OCI-LY3 (cell line): ENCODE results near the gene CHRM5.
"Not testable (repeated sequence)": the region's sequence is repeated elsewhere in the genome, so short reads cannot be mapped to it uniquely, and the experiment has no call there.

Experiments
- H2AFZ ChIP-seq: fragments of 200-600, 300-600 bp; shearing (Covaris generic); 2 replicates; pipeline ENCODE4 v1.6.0; 2014; ENCODE audit warnings: antibody characterized with exemption, low read depth, low read length
- H3K27ac ChIP-seq: fragments of 200-600, 300-600 bp; sonication (generic); 2 replicates; pipeline ENCODE4 v1.5.1; 2014; ENCODE audit warnings: mild to moderate bottlenecking, low read length, moderate library complexity, mixed read lengths
- H3K27me3 ChIP-seq: fragments of 200-600, 300-600 bp; sonication (generic); 2 replicates; pipeline ENCODE4 v1.6.1; 2014; ENCODE audit warnings: low read depth, low read length, mixed read lengths
- H3K36me3 ChIP-seq: fragments of 200-600, 300-600 bp; sonication (generic); replicated peaks from 2 replicates; pipeline ENCODE3; 2014; ENCODE audit warnings: low read depth, low read length, mixed read lengths
- H3K4me1 ChIP-seq: fragments of 300-600, 200-600 bp; sonication (generic); 2 replicates; pipeline ENCODE4 v1.6.1; 2014; ENCODE audit warnings: low read length, mixed read lengths
- H3K4me2 ChIP-seq: fragments of 200-600, 300-600 bp; sonication (generic); 2 replicates; pipeline ENCODE4 v1.6.1; 2014; ENCODE audit warnings: low read length, mixed read lengths
- H3K4me3 ChIP-seq: fragments of 300-600, 200-600 bp; sonication (generic); 2 replicates; pipeline ENCODE4 v1.5.1; 2014; ENCODE audit warnings: antibody characterized with exemption, mild to moderate bottlenecking, low read length, moderate library complexity
- H3K79me2 ChIP-seq: fragments of 300-600, 200-600 bp; shearing (Covaris generic); 2 replicates; pipeline ENCODE4 v1.6.1; 2014; ENCODE audit warnings: mild to moderate bottlenecking, low read length, mixed read lengths
- H3K9ac ChIP-seq: fragments of 300-600, 200-600 bp; shearing (Covaris generic); 2 replicates; pipeline ENCODE4 v1.6.0; 2014; ENCODE audit warnings: mild to moderate bottlenecking, low read length, moderate library complexity
- H3K9me3 ChIP-seq: fragments of 200-600, 300-600 bp; shearing (Covaris generic); 2 replicates; pipeline ENCODE4 v1.6.1; 2014; ENCODE audit warnings: low read length, mixed read lengths; ENCODE audit not compliant: insufficient read depth
- H4K20me1 ChIP-seq: fragments of 200-600, 300-600 bp; sonication (generic); 2 replicates; pipeline ENCODE4 v1.6.1; 2016; ENCODE audit warnings: low read length, mixed read lengths; ENCODE audit not compliant: insufficient read depth
- CTCF ChIP-seq: fragments of 200-600, 300-600 bp; sonication (generic); IDR thresholded peaks from 2 replicates; pipeline ENCODE4 v1.5.1; 2014; ENCODE audit warnings: antibody characterized with exemption, low read length, low read depth
- EZH2phosphoT487 ChIP-seq: fragments of 200-600 bp; shearing (Covaris generic); IDR thresholded peaks from 2 replicates; pipeline ENCODE4 v1.6.1; 2018; ENCODE audit warnings: antibody characterized with exemption, mixed run types, low read depth

CHRM5 gene

GRCh38 chr15:34018021-34018645 is 49.8 kb downstream of the CHRM5 start:
- Histone ChIP-seq H3K9me3 (no peaks in the 10 kb centered on the region), H3K4me2 (no peak overlapping the region), H4K20me1 (no peaks in the 10 kb centered on the region), H3K9ac (no peak overlapping the region), H3K4me1 (no peaks in the 10 kb centered on the region), H3K36me3 (no peaks in the 10 kb centered on the region), H3K27ac (no peak overlapping the region), H3K4me3 (no peak overlapping the region), H3K27me3 (no peaks in the 10 kb centered on the region), H2AFZ (no peak overlapping the region), H3K79me2 (no peaks in the 10 kb centered on the region; the same call in 1 of the 2 replicates)
- TF ChIP-seq CTCF (no peak), EZH2phosphoT487 (no peak)

GRCh38 chr15:34018738-34019137 is 50.4 kb downstream of the CHRM5 start:
- H3K27ac ChIP-seq, H3K4me2 ChIP-seq, H3K4me1 ChIP-seq, H3K36me3 ChIP-seq, H3K4me3 ChIP-seq, H3K27me3 ChIP-seq, H4K20me1 ChIP-seq, H3K9ac ChIP-seq, H2AFZ ChIP-seq, H3K9me3 ChIP-seq, H3K79me2 ChIP-seq: not testable (repeated sequence)

GRCh38 chr15:34019369-34019990 is 51.2 kb downstream of the CHRM5 start:
- TF ChIP-seq CTCF (no peak), EZH2phosphoT487 (no peak)
- H3K36me3 ChIP-seq: no peaks in the 10 kb centered on the region
- H3K9ac ChIP-seq: no peak overlapping the region
- no peaks in the 10 kb centered on the region for H3K4me1 ChIP-seq
- H3K79me2 ChIP-seq: no peaks in the 10 kb centered on the region
- H4K20me1 ChIP-seq: no peaks in the 10 kb centered on the region
- H2AFZ ChIP-seq: no peak overlapping the region
- H3K27me3 ChIP-seq: no peaks in the 10 kb centered on the region
- H3K27ac ChIP-seq: no peak overlapping the region
- no peak overlapping the region for H3K4me2 ChIP-seq
- no peaks in the 10 kb centered on the region for H3K9me3 ChIP-seq
- no peak overlapping the region for H3K4me3 ChIP-seq

- Histone ChIP-seq H3K9me3 (no peaks in the 10 kb centered on the region), H3K27me3 (no peaks in the 10 kb centered on the region), H4K20me1 (no peaks in the 10 kb centered on the region), H2AFZ (no peak overlapping the region), H3K4me2 (no peak overlapping the region), H3K4me1 (no peaks in the 10 kb centered on the region), H3K4me3 (no peak overlapping the region), H3K36me3 (no peaks in the 10 kb centered on the region), H3K79me2 (no peaks in the 10 kb centered on the region), H3K27ac (no peak overlapping the region), H3K9ac (no peak overlapping the region)
- TF ChIP-seq CTCF: no peak
- no peak for TF ChIP-seq EZH2phosphoT487
Measured at GRCh38 chr15:34023907-34024306, 55.6 kb downstream of the CHRM5 start.
